Activated CD8-positive, alpha-beta memory T cell treated with anti-CD3 and anti-CD28 coated beads, Interleukin-2, amount 50 U/mL, for 4 hours (primary cell): Measurements from ENCODE around the gene ARHGEF1.
"Not testable (repeated sequence)": the region's sequence is repeated elsewhere in the genome, so short reads cannot be mapped to it uniquely, and the experiment has no call there.

Experiments used
- DNase-seq: peaks from one replicate; pipeline ENCODE4 v3.0.0-alpha.2; 2020

ARHGEF1 gene

GRCh38 chr19:41862445-41862986, 20.5 kb upstream of the ARHGEF1 start:
- DNase-seq: no peak

GRCh38 chr19:41863209-41863931, 19.6 kb upstream of the ARHGEF1 start:
- DNase-seq: no peak

GRCh38 chr19:41864374-41864773, 18.6 kb upstream of the ARHGEF1 start:
- DNase-seq: no peak

GRCh38 chr19:41866284-41866683, 16.7 kb upstream of the ARHGEF1 start:
- DNase-seq: no peak

- DNase-seq: no peak
These were observed 14.6 kb upstream of the ARHGEF1 start for GRCh38 chr19:41868120-41868988.

- no peak for DNase-seq
These were observed 14.0 kb upstream of the ARHGEF1 start for GRCh38 chr19:41868989-41869300.

GRCh38 chr19:41869374-41869955, 13.5 kb upstream of the ARHGEF1 start:
- no peak for DNase-seq

- DNase-seq: no peak
These were observed 12.5 kb upstream of the ARHGEF1 start for GRCh38 chr19:41870401-41870873.

- peak; percentile 47 for DNase-seq
These were observed 11.2 kb upstream of the ARHGEF1 start for GRCh38 chr19:41871573-41872383.

GRCh38 chr19:41872384-41872774, 10.6 kb upstream of the ARHGEF1 start:
- no peak for DNase-seq

GRCh38 chr19:41872775-41873647, 10.0 kb upstream of the ARHGEF1 start:
- DNase-seq: peak; percentile 70

GRCh38 chr19:41875973-41876372, 7.0 kb upstream of the ARHGEF1 start:
- not testable (repeated sequence) for DNase-seq

- DNase-seq: no peak
These were observed 5.8 kb upstream of the ARHGEF1 start, which contains the start of gene CD79A for GRCh38 chr19:41876847-41877832. Gene CD79A (plus strand): TSS chr19:41877279. CDS start chr19:41877305, 26 bp downstream.

GRCh38 chr19:41877916-41878905, 4.8 kb upstream of the ARHGEF1 start:
- no peak for DNase-seq

GRCh38 chr19:41879080-41879479, 3.9 kb upstream of the ARHGEF1 start:
- DNase-seq: no peak

GRCh38 chr19:41879670-41880328, 3.2 kb upstream of the ARHGEF1 start:
- no peak for DNase-seq

- DNase-seq: no peak
These were observed 2.7 kb upstream of the ARHGEF1 start for GRCh38 chr19:41880329-41880708.

- DNase-seq: no peak
These were observed 458 bp downstream of the ARHGEF1 start for GRCh38 chr19:41883463-41883820.
